HG02588 (cell line): Measurements from ENCODE around the gene DRD4.

Experiments
- ATAC-seq: cut with Tn5 transposase; IDR thresholded peaks from one replicate; pipeline ENCODE4 v1.9.1; 2021; ENCODE audit warnings: mild to moderate bottlenecking, moderate library complexity; ENCODE audit not compliant: unreplicated experiment

The DRD4 gene

DNA sequence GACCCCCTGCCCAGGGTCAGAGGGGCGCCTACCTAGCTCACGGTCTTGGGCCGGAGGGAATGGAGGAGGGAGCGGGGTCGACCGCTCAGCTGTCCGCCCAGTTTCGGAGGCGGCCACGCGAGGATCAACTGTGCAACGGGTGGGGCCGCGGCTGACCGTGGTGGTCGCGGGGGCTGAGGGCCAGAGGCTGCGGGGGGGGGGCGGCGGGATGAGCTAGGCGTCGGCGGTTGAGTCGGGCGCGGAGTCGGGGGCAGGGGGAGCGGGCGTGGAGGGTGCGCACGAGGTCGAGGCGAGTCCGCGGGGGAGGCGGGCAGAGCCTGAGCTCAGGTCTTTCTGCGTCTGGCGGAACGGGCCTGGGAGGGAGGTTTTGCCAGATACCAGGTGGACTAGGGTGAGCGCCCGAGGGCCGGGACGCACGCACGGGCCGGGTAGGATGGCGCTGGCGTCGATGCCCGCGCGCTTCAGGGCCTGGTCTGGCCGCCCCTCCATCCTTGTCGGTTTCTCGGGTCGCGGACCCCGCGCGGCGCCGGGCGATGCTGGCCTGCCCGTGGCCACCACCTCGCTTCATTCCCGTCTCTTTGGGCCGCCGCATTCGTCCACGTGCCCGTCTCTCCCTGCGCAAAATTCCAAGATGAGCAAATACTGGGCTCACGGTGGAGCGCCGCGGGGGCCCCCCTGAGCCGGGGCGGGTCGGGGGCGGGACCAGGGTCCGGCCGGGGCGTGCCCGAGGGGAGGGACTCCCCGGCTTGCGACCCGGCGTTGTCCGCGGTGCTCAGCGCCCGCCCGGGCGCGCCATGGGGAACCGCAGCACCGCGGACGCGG lies at the start of gene DRD4:
Gene DRD4, plus strand, starts transcription at position 759 of the 822 bp plus-strand sequence. Its CDS starts 36 bp downstream, at position 795.
- no peak for ATAC-seq

DNA sequence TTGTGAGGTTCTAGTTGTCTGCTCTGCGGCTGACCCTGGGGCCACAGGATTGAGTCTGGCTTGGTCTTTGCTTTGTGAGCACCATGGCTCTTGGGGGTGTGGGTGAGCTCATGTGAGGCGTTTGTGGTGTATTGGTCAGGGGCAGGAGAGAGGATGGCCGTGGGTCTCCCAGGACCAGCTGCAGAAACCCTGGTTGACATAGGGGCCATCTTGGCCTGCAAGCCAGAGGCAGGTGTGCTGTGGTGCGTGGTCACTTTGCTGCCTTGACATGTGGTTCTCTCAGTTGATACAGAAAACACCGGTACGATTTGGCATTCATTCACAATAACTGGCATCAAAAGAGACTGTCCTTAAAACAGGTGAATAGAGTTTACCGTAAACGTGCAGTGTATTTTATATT lies 49.5 kb upstream of the DRD4 start:
- no peak for ATAC-seq

DNA sequence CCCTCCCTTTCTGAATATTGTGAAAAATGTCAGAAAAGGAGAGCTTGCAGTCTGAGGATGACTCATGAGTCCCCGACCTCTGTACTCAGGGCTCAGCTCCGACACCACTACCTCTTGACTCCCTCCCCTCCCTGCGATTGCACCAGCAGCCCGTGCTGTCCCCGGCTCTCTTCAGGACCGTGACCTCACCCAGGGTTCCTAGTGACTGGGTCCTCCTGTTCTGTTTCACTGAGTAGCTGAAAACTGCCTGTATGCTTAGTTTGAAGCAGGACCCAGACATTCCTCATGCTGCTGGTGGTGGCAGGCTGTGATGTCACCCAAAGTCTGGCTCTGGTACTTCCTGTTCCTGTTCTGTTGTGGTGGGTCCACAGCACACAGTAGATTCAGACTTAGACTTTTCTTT lies 49.1 kb upstream of the DRD4 start:
- no peak for ATAC-seq

DNA sequence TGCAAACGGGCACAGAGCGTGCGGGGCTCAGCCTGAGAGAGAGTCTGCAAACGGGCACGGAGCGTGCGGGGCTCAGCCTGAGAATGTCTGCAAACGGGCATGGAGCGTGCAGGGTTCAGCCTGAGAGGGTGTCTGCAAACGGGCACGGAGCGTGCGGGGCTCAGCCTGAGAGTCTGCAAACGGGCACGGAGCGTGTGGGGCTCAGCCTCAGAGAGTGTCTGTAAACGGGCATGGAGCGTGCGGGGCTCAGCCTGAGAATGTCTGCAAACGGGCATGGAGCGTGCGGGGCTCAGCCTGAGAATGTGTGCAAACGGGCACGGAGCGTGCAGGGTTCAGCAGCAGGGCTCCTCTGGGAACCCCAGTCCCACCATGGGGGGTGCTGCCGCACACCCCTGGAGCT lies 47.3 kb upstream of the DRD4 start:
- no peak for ATAC-seq

DNA sequence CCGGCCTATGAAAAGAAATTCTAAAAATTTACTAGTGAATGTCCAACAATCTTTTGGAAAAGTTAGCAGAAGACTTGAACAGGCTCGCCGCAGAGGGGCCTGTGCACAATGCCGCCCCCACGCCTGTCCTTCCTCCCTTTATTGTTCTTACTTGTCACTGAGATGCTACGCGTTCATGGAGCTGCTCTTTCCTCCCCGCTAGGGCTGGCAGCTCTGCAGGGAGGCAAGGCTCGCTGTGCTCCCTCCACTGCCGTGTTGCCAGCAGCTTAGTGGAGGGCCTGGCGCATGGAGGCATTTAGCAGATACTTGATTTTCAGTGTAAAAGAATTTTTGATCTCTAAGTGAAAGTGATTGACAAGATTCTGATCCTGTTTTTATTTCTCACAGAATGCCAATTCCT lies 46.1 kb upstream of the DRD4 start:
- ATAC-seq, result no peak

DNA sequence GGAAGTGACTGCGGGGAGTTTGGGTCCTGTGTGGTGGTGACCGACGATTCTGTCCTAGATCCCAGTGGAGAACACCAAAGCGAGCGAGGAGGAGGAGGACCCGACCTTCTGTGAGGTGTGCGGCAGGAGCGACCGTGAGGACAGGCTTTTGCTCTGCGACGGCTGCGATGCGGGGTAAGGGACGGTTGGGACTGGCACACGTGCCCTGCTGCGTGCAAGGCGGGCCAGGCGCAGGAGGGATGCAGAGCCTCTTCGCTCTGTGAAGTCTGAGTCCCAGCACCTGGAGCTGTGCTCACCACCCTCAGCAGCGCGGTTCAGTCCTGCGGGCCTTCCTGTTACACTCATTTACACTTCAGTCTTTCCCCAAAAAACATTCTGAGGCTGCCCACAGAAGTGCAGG lies 44.6 kb upstream of the DRD4 start:
- no peak for ATAC-seq

DNA sequence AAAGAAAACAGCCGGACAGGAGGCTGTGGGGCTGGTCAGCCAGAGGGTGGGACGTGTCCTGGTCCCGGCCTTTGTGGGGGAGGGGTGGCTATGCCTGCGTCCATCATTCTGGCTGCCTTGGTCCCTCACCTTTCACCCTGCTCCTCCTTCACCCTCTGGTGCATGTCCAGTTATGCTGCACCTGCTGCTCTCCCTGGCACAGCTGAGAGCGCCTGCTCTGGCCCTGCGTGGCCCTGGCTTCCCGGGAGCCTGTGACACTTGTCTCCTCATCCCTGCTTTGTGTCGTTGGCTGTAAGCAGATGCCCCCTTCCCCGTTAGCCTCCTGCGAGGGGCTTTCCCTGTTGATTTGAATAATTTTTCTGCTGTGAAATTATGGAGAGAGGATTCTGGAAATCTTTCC lies 44.2 kb upstream of the DRD4 start:
- ATAC-seq, result no peak

DNA sequence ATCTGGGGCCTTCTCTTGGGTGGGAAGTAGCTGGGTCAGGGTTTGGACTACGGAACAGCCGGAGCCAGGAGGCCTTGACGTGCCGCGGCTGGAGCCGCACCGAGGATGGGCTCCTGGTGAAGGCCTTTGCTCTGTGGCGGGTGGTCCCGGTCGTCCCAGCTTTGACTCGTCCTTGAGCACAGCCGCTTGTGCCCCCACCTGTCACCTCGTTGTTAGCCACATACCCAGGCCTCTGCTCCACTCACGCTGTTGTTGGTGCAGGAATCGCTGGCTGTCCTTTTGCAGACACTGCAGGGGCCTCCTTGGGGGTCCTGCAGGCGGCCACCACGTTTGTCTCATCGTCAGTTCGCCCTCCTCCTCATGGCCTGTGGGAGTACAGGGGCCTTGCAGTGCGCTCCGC lies 43.7 kb upstream of the DRD4 start:
- no peak for ATAC-seq

DNA sequence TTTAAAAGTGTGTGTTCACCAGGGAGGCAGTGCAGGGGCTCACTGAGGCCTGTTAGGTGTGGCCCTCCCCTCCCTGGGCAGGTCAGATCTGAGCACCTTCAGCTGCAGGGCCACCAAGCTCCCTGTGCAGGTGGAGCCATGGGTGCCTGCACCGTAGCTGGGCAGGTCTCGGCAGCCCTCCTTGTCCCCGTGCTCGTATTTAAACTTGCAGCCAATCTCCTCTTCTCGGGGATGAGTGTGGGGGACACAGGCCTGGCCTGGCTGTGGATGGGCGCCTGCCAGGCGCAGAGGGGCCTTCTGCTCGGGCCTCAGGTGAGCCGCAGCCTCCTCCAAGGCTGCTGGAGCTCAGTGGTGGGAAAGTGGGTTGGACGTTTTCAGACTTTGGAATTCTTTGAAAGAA lies 41.7 kb upstream of the DRD4 start:
- ATAC-seq, result no peak

DNA sequence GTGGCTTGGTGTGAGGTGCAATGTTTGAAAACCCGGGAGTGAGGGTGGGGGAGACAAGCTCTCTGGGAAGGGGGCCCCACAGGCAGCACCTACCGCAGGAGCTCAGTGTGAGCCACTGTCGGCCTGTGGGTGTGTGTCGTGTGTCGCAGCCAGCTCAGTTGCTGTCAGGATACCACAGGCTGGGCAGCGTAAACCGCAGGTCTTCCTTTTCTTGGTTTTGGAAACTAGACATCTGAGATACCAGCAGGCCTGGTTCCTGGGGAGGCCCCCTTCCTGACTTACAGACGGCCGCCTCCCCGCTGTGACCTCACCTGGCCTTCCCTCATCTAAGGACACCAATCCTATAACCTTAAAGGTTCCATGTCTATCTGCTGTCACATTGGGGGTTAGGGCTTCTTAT lies 40.7 kb upstream of the DRD4 start:
- ATAC-seq, result no peak

DNA sequence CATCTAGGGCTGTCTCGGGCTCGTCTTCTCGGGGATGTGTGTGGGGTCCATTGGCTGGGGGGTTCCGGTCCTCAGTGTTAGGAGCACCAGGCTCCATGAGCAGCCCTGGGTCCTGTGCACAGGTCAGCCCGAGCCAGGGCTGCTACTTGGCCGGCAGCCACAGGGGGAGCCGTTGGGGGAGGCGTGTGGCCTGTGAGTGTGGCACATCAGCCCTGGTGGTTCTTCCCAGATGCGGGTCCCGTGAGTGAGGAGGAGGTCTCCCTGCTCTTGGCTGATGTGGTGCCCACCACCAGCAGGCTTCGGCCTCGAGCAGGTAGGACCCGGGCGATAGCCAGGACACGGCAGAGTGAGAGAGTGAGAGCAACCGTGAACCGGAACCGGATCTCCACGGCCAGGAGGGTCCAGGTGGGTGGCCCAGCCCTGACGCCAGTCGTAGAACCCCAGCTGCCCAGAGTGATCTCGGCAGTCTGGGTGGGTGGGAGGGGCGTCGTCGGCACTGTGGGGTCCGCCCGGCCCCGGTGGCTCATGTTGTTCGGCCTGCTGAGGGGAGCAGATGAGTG lies 39.8 kb upstream of the DRD4 start:
- no peak for ATAC-seq

DNA sequence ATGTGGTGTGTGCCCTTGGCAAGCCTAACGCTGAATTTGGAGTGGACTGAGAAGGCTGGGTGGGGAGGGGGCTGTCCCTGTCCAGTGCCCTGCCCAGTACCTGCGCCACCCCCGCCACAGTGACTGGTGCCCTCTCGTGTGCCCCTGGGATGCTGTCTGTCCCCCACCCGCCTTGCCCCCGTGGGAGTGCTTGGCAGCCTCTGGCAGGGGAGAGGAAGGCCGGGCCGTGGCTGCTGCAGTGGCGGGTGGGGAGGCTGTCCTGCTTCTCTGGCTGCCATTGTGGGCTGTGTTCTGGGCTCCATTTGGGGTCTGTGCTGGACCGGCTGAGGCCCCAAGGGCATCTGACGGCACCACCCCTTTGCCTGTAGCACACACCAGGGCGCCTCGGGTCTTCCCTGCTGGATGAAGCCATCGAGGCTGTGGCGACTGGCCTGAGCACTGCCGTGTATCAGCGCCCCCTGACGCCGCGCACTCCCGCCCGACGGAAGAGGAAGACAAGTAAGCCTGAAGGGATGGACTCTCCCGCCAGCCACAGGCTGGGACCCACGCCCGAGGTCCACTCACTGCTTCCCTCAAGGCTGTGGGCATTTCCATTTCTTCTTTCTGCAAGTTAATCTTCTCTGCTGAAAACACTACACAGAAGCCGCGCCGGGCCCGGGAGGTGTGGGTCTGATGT lies 38.9 kb upstream of the DRD4 start:
- ATAC-seq, result no peak

DNA sequence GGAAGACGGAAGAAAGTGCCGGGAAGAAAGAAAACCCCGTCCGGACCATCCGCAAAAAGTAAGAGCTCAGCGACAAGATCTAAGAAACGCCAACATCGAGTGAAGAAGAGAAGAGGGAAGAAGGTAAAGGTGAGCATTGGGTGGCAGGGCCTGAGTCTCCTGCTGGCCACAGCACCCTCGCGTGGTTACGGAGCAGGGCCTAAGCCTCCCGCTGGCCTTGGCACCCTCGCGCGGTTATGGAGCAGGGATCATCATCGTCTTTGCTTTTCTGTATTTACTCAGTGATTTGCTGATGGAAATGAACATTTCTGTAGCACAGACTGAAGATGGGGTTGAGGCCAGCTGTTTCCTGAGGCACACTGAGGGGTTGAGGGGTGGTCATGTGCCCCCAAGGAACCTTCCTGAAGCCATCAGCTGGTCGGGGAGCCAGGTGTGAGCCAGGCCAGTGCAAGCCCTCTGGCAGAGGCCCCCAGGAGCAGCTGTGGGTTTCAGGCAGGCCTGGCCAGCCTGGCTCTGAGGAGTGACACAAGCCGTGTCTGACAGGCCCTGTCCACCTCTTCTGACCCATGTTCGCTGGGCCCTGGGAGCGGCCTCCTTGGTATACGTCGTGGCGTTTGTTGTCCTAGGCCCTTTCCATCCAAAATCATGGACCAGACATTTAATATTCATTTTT lies 35.4 kb upstream of the DRD4 start:
- no peak for ATAC-seq

DNA sequence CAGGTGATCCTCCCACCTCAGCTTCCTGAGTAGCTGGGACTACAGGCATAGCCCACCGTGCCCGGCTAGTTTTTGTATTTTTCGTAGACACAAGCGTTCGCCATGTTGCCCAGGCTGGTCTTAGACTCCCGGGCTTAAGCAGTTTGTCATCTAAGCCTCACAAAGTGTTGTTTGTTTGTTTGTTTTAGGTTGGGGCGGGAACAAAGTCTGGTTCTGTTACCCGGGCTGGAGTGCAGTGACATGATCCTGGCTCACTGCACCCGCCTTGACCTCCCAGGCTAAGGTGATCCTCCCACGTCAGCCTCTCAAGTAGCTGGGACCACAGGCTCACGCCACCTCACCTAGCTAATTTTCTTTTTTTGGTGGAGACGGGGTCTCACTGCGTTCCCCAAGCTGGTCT lies 33.9 kb upstream of the DRD4 start:
- ATAC-seq, result no peak

DNA sequence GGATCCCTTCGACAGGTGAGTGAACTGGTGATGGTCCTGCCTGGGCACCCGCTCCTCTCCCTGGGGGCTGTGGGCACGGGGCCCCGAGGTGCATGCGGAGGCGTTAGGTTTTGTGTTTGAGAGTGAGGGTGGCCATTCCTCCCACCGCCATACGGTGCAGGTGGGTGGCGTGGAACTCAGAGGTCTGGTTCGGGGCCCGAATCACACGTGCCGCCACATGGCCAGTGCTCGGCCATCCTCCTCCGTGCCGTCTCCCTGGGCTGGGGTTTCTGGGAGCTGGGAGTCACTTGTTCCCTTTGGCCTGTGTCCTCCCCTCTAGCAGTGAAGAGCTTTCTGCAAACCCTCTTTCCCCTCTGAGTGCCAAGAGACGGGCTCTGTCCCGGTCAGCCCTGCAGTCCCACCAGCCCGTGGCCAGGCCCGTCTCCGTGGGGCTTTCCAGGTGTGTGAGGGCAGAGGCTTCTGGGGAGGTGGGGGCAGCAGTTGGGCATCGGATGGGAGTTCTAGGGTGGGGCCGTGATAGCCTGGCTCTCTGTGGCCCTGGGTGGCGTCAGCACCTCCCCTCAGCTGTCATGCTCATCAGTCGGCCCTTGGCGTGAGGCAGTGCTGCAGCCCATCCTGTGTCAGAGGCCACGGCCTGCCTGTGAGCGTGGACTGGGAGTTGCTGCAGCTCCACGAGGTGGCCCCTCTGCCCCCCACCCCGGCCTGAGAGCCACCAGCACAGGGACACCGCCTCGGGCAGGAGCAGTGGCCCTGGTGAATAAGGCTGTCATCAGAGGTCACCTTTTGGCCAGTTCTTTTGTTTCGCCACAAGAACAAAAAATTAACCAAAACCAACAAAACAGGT lies 31.6 kb upstream of the DRD4 start:
- ATAC-seq, result no peak

DNA sequence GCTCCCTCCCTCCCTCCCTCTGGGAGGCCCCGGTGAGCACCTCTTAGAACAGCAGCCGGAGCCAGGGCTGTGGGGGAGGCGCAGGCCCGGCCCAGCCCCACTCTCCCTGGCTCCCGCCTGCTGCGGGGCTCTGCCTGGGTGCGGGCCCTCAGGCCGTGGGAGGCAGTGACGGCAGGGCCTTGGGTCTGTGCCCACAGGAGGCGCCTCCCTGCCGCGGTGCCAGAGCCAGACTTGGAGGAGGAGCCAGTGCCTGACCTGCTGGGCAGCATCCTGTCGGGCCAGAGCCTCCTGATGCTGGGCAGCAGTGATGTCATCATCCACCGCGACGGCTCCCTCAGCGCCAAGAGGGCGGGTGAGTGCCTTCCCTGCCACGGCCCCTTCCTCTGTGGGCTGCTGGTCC lies 30.8 kb upstream of the DRD4 start:
- no peak for ATAC-seq

DNA sequence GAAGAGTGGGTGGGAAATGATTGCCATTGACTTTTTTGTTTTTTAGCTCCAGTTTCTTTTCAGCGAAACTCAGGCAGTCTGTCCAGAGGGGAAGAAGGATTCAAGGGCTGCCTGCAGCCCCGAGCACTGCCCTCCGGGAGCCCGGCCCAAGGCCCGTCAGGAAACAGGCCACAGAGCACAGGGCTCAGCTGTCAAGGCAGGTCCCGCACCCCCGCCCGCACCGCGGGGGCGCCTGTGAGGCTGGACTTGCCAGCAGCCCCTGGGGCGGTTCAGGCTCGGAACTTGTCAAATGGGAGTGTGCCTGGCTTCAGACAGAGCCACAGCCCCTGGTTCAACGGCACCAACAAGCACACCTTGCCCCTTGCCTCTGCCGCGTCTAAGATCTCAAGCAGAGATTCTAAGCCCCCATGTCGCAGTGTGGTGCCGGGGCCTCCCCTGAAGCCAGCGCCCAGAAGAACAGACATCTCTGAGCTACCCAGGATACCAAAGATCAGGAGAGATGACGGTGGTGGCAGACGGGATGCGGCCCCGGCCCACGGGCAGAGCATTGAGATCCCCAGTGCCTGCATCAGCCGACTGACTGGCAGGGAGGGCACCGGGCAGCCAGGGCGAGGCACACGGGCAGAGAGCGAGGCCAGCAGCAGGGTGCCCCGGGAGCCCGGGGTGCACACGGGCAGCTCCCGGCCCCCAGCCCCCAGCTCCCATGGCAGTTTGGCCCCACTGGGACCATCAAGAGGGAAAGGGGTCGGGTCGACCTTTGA lies 29.9 kb upstream of the DRD4 start:
- ATAC-seq, result no peak

DNA sequence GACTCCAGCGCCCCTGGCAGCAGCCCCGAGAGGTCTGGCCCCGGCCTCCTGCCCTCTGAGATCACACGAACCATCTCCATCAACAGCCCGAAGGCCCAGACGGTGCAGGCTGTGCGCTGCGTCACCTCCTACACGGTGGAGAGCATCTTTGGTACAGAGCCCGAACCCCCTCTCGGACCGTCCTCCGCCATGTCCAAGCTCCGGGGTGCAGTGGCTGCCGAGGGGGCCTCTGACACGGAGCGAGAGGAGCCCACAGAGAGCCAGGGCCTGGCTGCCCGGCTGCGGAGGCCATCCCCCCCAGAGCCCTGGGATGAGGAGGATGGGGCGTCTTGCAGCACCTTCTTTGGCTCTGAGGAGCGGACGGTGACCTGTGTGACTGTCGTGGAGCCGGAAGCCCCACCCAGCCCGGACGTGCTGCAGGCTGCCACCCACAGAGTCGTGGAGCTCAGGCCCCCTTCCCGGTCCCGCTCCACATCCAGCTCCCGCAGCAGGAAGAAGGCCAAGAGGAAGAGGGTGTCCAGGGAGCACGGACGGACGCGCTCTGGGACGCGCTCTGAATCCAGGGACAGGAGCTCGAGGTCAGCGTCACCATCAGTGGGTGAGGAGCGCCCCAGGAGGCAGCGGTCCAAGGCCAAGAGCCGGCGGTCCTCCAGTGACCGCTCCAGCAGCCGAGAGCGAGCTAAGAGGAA lies 29.0 kb upstream of the DRD4 start:
- ATAC-seq, result no peak

DNA sequence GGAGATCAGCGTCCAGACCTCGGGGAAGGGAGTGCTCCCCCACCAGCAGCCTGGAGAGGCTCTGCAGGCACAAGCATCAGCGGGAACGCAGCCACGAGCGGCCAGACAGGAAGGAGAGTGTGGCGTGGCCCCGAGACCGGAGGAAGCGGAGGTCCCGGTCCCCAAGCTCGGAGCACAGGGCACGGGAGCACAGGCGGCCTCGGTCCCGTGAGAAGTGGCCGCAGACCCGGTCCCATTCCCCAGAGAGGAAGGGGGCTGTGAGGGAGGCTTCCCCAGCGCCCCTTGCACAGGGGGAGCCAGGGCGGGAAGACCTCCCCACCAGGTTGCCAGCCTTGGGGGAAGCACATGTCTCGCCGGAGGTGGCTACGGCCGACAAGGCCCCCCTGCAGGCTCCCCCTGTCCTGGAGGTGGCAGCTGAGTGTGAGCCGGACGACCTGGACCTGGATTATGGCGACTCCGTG lies 28.2 kb upstream of the DRD4 start:
- no peak for ATAC-seq
